Uterus (tissue), 2 donors: ENCODE results near the gene ZDHHC9.

Experiments
- POLR2A ChIP-seq, 2 donors: fragments of 450-650 bp; IDR thresholded peaks; one replicate each; pipeline ENCODE4 v1.6.1; 2016; ENCODE audit warnings: antibody characterized with exemption in 2 of 2, mild to moderate bottlenecking in 1 of 2, moderate library complexity in 1 of 2
- TF ChIP-seq, protein P1 (sequence below), 4 experiments: fragments of 200-600 bp in 2 of 4; fragments of 450-650 bp in 2 of 4; sonication (generic) in 2 of 4; IDR thresholded peaks; one replicate each; pipeline ENCODE4 v1.5.1; 2016 to 2019; ENCODE audit warnings: antibody characterized with exemption in 4 of 4, mild to moderate bottlenecking in 2 of 4, moderate library complexity in 1 of 4

DNA sequence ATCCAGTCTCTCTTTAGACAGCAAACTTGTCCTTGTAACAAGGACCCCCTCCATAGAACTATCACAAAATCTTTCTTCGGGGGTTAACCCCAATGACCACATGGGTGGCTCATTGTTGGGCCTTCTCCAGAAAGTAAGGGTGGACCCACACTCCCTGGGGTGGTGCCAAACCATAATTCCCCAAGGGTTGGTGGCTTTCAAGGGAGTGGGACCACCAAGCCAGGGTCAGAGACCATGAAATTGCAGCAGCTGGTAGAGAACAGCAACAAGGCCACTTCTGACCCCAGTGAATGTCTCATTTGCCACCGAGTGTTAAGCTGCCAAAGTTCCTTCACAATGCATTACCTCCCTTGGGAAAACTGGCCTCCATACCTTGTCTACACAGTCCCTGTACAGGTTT, 28.8 kb upstream of the ZDHHC9 start:
- TF ChIP-seq, protein P1, sequence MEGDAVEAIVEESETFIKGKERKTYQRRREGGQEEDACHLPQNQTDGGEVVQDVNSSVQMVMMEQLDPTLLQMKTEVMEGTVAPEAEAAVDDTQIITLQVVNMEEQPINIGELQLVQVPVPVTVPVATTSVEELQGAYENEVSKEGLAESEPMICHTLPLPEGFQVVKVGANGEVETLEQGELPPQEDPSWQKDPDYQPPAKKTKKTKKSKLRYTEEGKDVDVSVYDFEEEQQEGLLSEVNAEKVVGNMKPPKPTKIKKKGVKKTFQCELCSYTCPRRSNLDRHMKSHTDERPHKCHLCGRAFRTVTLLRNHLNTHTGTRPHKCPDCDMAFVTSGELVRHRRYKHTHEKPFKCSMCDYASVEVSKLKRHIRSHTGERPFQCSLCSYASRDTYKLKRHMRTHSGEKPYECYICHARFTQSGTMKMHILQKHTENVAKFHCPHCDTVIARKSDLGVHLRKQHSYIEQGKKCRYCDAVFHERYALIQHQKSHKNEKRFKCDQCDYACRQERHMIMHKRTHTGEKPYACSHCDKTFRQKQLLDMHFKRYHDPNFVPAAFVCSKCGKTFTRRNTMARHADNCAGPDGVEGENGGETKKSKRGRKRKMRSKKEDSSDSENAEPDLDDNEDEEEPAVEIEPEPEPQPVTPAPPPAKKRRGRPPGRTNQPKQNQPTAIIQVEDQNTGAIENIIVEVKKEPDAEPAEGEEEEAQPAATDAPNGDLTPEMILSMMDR (IDR thresholded peaks at IDR 0.05) = no peak
- no peak for TF ChIP-seq POLR2A (IDR thresholded peaks at IDR 0.05)
